GM21786 (cell line): ENCODE data around the gene FGD4.

Experiments used
- ATAC-seq: cut with Tn5 transposase; IDR thresholded peaks from one replicate; pipeline ENCODE4 v1.9.1; 2021; ENCODE audit not compliant: unreplicated experiment

Gene FGD4

GRCh38 chr12:32454866-32455265 lies 55.5 kb downstream of the FGD4 start:
- ATAC-seq = no peak

GRCh38 chr12:32455607-32456071 lies 56.3 kb downstream of the FGD4 start:
- ATAC-seq = peak; percentile 53

GRCh38 chr12:32457251-32458025 lies 58.1 kb downstream of the FGD4 start:
- ATAC-seq = no peak

GRCh38 chr12:32460638-32461037 lies 61.3 kb downstream of the FGD4 start:
- no peak for ATAC-seq

- ATAC-seq = no peak
Observed at GRCh38 chr12:32462908-32463307, 63.5 kb downstream of the FGD4 start.

- ATAC-seq = no peak
Observed at GRCh38 chr12:32466187-32466586, 66.8 kb downstream of the FGD4 start.

GRCh38 chr12:32466986-32467711 lies 67.8 kb downstream of the FGD4 start:
- no peak for ATAC-seq

- ATAC-seq = no peak
Observed at GRCh38 chr12:32467959-32468863, 68.9 kb downstream of the FGD4 start.

- ATAC-seq = no peak
Observed at GRCh38 chr12:32470936-32471470, 71.6 kb downstream of the FGD4 start.

- no peak for ATAC-seq
Observed at GRCh38 chr12:32471591-32472001, 72.2 kb downstream of the FGD4 start.

GRCh38 chr12:32475724-32476123 lies 76.4 kb downstream of the FGD4 start:
- ATAC-seq = no peak

- no peak for ATAC-seq
Observed at GRCh38 chr12:32476446-32476845, 77.1 kb downstream of the FGD4 start.

GRCh38 chr12:32477714-32478113 lies 78.4 kb downstream of the FGD4 start:
- no peak for ATAC-seq

GRCh38 chr12:32478166-32478565 lies 78.8 kb downstream of the FGD4 start:
- ATAC-seq = no peak

GRCh38 chr12:32478858-32479725 lies 79.7 kb downstream of the FGD4 start:
- no peak for ATAC-seq

- peak; percentile 87 for ATAC-seq
Observed at GRCh38 chr12:32482226-32482625, 82.9 kb downstream of the FGD4 start.

GRCh38 chr12:32483499-32483898 lies 84.1 kb downstream of the FGD4 start:
- no peak for ATAC-seq

GRCh38 chr12:32483993-32484392 lies 84.6 kb downstream of the FGD4 start:
- ATAC-seq = no peak

GRCh38 chr12:32486158-32486557 lies 86.8 kb downstream of the FGD4 start:
- ATAC-seq = no peak

GRCh38 chr12:32488132-32488531 lies 88.8 kb downstream of the FGD4 start:
- ATAC-seq = no peak
